ENCODE results near the gene UBE2L6. TPM values are rescaled to one million over a fixed set of nuclear protein-coding genes. Genes with fewer than 3 reads are reported as not detected.

UBE2L6 gene
- polyA plus RNA-seq, 3 donors, result 101 to 284 (median 268) TPM

DNA sequence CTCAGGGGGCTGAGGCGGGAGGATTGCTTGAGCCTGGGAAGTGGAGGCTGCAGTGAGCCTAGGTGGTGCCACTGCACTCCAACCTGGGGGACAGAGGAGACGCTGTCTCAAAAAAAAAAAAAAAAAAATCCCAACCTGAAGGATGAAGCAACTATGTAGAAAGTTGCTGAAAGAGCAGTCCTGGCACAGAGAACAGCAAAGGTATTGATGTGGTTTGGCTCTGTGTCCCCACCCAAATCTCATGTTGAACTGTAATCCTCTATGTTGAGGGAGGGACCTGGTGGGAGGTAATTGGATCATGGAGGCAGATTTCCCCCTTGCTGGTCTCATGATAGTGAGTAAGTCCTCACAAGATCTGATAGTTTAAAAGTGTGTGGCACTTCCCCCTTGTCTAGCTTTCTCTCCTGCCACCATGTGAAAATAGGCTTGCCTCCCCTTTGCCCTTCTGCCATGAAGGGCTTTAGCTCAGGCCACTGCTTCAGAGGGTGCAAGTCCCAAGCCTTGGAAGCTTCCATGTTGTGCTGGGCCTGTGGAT, 19.3 kb upstream of the UBE2L6 start:
- H3K27ac Mint-ChIP-seq, result no peak overlapping the region
- H3K4me1 Mint-ChIP-seq, result peaks cover 13% of the 10 kb centered on the region

DNA sequence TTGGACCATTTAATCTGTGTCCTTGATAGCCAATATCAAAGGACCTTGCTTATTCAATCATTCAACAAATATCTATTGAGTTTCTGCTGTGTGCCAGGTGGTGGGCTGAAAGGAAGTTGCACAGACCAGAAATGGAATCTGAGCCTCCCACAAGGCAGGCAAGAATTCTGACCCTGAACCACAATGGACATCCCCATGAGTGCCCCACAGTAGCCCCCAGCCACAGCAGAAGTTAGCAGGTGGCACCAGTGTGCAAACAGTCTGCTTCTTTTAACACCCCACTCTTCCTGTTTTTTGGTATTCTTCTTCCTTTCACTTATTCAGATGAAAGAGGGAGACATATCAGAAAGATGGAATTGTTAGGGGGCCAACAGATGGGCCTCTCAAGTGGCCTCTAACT, 17.8 kb upstream of the UBE2L6 start:
- H3K9me3 ChIP-seq (replicated peaks in 1 of 2; ENCODE audit: control insufficient read depth in 1 of 2, insufficient read depth in 1 of 2, low read length in 2 of 2), result no peaks in the 10 kb centered on the region
- H4K20me1 ChIP-seq (ENCODE audit: insufficient read depth, low read length), result no peaks in the 10 kb centered on the region
- no peak overlapping the region for H2AFZ ChIP-seq (ENCODE audit: insufficient read depth, low read depth, low read length, poor library complexity, severe bottlenecking)
- no peak overlapping the region for H3K27ac ChIP-seq (ENCODE audit: low read depth in 1 of 2, low read length in 2 of 2)
- Mint-ChIP-seq H3K27me3 (ENCODE audit: low read depth in 3 of 3) (peaks cover 1 to 5% (median 5%) of the 10 kb centered on the region in 3 donors), H3K4me1 (peaks cover 13% of the 10 kb centered on the region), H3K27ac (no peak overlapping the region), H3K36me3 (no peaks in the 10 kb centered on the region), H3K4me3 (no peak overlapping the region), H3K9me3 (no peaks in the 10 kb centered on the region)
- no peak overlapping the region for H3K9ac ChIP-seq (ENCODE audit: insufficient read depth, low read length, poor library complexity, severe bottlenecking)
- no peak overlapping the region for H3K4me2 ChIP-seq (replicated peaks; ENCODE audit: extremely low read depth, low read length, poor library complexity, severe bottlenecking)
- DNase-seq, result no peak
- TF ChIP-seq, protein P1, sequence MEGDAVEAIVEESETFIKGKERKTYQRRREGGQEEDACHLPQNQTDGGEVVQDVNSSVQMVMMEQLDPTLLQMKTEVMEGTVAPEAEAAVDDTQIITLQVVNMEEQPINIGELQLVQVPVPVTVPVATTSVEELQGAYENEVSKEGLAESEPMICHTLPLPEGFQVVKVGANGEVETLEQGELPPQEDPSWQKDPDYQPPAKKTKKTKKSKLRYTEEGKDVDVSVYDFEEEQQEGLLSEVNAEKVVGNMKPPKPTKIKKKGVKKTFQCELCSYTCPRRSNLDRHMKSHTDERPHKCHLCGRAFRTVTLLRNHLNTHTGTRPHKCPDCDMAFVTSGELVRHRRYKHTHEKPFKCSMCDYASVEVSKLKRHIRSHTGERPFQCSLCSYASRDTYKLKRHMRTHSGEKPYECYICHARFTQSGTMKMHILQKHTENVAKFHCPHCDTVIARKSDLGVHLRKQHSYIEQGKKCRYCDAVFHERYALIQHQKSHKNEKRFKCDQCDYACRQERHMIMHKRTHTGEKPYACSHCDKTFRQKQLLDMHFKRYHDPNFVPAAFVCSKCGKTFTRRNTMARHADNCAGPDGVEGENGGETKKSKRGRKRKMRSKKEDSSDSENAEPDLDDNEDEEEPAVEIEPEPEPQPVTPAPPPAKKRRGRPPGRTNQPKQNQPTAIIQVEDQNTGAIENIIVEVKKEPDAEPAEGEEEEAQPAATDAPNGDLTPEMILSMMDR (IDR thresholded peaks at IDR 0.05), result no peak
- H3K79me2 ChIP-seq (ENCODE audit: insufficient read depth, low read length), result no peaks in the 10 kb centered on the region
- H3K4me1 ChIP-seq (ENCODE audit: control insufficient read depth in 1 of 2, insufficient read depth in 2 of 2, low read length in 2 of 2), result peaks cover 0 to 7% of the 10 kb centered on the region in 2 donors
- H3K27me3 ChIP-seq (ENCODE audit: control insufficient read depth in 2 of 2, insufficient read depth in 2 of 2, low read length in 2 of 2), result no peaks in the 10 kb centered on the region
- no peaks in the 10 kb centered on the region for H3K36me3 ChIP-seq (replicated peaks in 1 of 2; ENCODE audit: control insufficient read depth in 1 of 2, insufficient read depth in 2 of 2, low read length in 2 of 2)
- H3K4me3 ChIP-seq (replicated peaks in 1 of 3; ENCODE audit: low read depth in 2 of 3, low read length in 3 of 3), result no peak overlapping the region
- intact Hi-C loops (cut with micrococcal nuclease), result no loop called here

More for the DNA sequence above, 19.3 kb upstream of the UBE2L6 start:
- Histone ChIP-seq H2AFZ (ENCODE audit: insufficient read depth, low read depth, low read length, poor library complexity, severe bottlenecking) (no peak overlapping the region), H3K9ac (ENCODE audit: insufficient read depth, low read length, poor library complexity, severe bottlenecking) (no peak overlapping the region), H4K20me1 (ENCODE audit: insufficient read depth, low read length) (no peaks in the 10 kb centered on the region), H3K9me3 (replicated peaks in 1 of 2; ENCODE audit: control insufficient read depth in 1 of 2, insufficient read depth in 1 of 2, low read length in 2 of 2) (no peaks in the 10 kb centered on the region), H3K79me2 (ENCODE audit: insufficient read depth, low read length) (no peaks in the 10 kb centered on the region), H3K27me3 (ENCODE audit: control insufficient read depth in 2 of 2, insufficient read depth in 2 of 2, low read length in 2 of 2) (no peaks in the 10 kb centered on the region), H3K36me3 (replicated peaks in 1 of 2; ENCODE audit: control insufficient read depth in 1 of 2, insufficient read depth in 2 of 2, low read length in 2 of 2) (no peaks in the 10 kb centered on the region), H3K4me1 (ENCODE audit: control insufficient read depth in 1 of 2, insufficient read depth in 2 of 2, low read length in 2 of 2) (peaks cover 0 to 7% of the 10 kb centered on the region in 2 donors), H3K4me3 (replicated peaks in 1 of 3; ENCODE audit: low read depth in 2 of 3, low read length in 3 of 3) (no peak overlapping the region), H3K27ac (ENCODE audit: low read depth in 1 of 2, low read length in 2 of 2) (no peak overlapping the region), H3K4me2 (replicated peaks; ENCODE audit: extremely low read depth, low read length, poor library complexity, severe bottlenecking) (no peak overlapping the region)
- peaks cover 1 to 7% (median 5%) of the 10 kb centered on the region in 3 donors for H3K27me3 Mint-ChIP-seq (ENCODE audit: low read depth in 3 of 3)
- intact Hi-C loops (cut with micrococcal nuclease), result no loop called here
- no peaks in the 10 kb centered on the region for H3K9me3 Mint-ChIP-seq
- no peaks in the 10 kb centered on the region for H3K36me3 Mint-ChIP-seq
- whole genome bisulfite sequencing (ENCODE audit: insufficient coverage), result no CpG with 5 or more reads among the region's 2 CpGs
- DNase-seq, result no peak
- TF ChIP-seq, protein P1 (IDR thresholded peaks at IDR 0.05), result no peak
- no peak overlapping the region for H3K4me3 Mint-ChIP-seq

Data from CD14-positive monocyte (primary cell).